Mesothelial cell of epicardium (in vitro differentiated cells): ENCODE measurements around the gene SPATC1L. TPM values are rescaled to one million over a fixed set of nuclear protein-coding genes. Genes with fewer than 3 reads are reported as not detected.

Experiments used
- DNase-seq, 2 experiments: peaks; one replicate each; pipeline ENCODE4 v3.0.0; 2021; ENCODE audit warnings: low spot score in 2 of 2; ENCODE audit not compliant: unreplicated experiment in 2 of 2
- H3K27ac Mint-ChIP-seq: 2 replicates; pipeline ENCODE4 v1.8.0; 2021; ENCODE audit warnings: mixed read lengths
- H3K27me3 Mint-ChIP-seq: 2 replicates; pipeline ENCODE4 v1.8.0; 2021; ENCODE audit warnings: low read depth, mixed read lengths
- H3K36me3 Mint-ChIP-seq: 2 replicates; pipeline ENCODE4 v1.8.0; 2021; ENCODE audit warnings: mixed read lengths
- H3K4me1 Mint-ChIP-seq: 2 replicates; pipeline ENCODE4 v1.8.0; 2021; ENCODE audit warnings: mixed read lengths
- H3K4me3 Mint-ChIP-seq: 2 replicates; pipeline ENCODE4 v1.8.0; 2021; ENCODE audit warnings: mild to moderate bottlenecking, moderate library complexity, mixed read lengths
- H3K9me3 Mint-ChIP-seq: 2 replicates; pipeline ENCODE4 v1.8.0; 2021; ENCODE audit warnings: mixed read lengths
- CTCF ChIP-seq: fragments of 200-600 bp; sonication (generic); IDR thresholded peaks from one replicate; pipeline ENCODE4 v1.5.0; 2021; ENCODE audit warnings: antibody characterized with exemption; ENCODE audit not compliant: unreplicated experiment
- total RNA-seq: library from RNA; stranded (reverse); gene quantifications from 3 replicates; pipeline ENCODE4 v1.2.1, GENCODE V29; 2021

SPATC1L gene
- total RNA-seq, 1 donor from 2014 or later: 28.1 TPM

GRCh38 chr21:46211786-46212720 is 27.8 kb upstream of the SPATC1L start:
- no peak for DNase-seq
- Mint-ChIP-seq H3K4me3 (no peak overlapping the region), H3K36me3 (peaks cover 13% of the 10 kb centered on the region), H3K27ac (no peak overlapping the region), H3K4me1 (no peaks in the 10 kb centered on the region), H3K27me3 (no peaks in the 10 kb centered on the region), H3K9me3 (no peaks in the 10 kb centered on the region)
- no peak for TF ChIP-seq CTCF

DNA sequence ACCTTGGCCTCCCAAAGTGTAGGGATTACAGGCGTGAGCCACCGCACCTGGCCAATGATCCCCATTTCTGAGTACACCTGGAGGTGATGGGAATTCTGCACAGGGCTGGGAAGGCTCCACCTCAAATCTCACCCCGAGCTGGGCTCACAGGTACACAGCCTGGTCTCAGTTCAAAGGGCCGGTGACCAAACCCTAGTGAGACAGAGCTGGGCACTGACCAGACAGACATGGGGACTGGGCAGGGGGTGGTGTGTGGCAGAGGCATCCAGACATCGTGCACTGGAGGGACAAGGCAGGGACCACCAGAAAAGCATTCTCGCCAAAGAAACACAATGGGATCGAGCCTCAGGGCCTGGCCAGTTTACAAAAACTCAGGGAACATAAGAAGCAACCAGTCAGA is 27.1 kb upstream of the SPATC1L start:
- Mint-ChIP-seq H3K36me3 (peaks cover 13% of the 10 kb centered on the region), H3K4me3 (no peak overlapping the region), H3K27ac (no peak overlapping the region), H3K4me1 (no peaks in the 10 kb centered on the region), H3K9me3 (no peaks in the 10 kb centered on the region), H3K27me3 (no peaks in the 10 kb centered on the region)
- DNase-seq: no peak
- no peak for TF ChIP-seq CTCF

DNA sequence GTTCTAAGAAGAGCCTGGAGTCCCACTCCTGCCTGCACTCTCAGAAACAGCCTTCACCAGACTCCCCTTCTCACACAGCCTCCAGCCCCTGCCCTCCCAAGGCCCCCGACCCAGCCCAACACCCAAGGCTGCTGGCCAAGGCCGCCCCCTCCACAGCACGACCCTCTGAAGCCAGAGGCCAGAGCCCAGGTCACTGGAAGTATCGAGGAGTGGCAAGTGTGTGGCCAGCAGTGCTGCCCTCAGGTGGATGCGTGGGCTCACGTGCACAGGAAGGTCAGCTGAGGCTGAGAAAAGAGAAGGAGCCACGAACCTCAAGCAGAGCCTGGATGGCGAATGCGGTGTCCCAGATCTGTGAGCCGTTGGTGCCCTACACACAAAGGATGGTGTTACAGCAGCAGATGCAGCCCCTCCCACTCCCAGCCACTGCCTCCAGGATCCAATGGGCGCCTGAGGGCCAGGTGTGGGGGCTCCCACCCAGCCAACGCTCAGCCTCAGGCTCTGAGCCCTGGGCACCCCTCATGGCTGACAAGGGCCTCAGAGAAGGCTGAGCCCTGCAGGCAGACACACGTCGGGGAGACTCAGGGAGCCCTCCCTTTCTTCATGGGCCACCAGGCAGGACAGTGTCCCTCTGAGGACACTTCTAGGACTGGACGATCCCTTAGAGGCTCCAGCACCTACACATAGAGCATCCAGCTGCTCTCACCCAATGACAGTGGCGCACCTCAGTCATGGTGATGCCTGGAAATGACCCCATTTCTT is 26.3 kb upstream of the SPATC1L start:
- no peak overlapping the region for H3K27ac Mint-ChIP-seq
- H3K27me3 Mint-ChIP-seq: no peaks in the 10 kb centered on the region

DNA sequence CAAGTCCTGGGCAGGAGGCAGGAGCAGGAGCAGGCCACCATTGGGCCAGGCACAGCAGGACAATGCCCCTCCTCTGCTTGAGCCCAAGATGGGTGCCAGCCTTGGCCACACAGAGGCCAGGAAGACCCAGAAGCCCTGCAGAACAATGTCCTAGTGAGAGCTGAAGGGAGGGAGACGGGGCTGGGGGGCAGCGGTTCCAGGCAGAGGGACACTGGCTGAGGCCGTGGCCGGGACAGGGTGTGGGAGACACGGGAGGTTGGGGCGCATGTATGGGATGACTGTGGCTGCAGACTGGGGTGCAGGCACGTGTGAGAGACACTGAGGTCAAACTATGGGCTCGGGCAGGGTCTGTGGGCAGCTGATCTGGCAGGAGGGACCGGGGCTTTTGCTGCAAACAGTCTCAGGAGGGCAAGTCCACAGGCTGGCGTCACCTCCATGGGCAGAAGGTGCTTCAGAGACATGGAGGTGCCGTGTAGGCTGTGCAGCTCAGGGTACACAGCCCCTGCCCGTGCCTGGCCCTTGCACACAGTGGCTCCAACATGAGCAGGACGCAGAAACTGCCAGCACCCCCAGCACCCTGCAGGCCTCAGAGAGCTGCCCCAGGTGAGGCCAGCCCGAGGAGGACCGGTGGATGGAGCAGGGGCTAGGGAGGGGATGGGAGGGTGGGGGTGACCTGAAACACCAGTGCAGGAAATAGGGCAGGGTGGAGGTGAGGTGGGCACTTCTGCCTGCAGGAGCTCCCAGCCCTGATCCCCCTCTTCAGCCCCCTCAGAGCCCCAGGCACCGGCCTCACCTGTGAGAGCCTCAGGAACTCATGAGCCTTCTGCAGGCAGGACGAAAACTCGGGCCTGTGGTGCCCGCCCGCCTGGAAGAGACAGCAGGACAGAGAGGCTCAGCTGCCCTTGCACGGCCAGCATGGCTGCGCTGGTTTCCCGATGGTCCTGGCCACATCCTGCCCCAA is 24.8 kb upstream of the SPATC1L start:
- H3K36me3 Mint-ChIP-seq: peaks cover 24% of the 10 kb centered on the region
- TF ChIP-seq CTCF: no peak
- DNase-seq: no peak
- H3K9me3 Mint-ChIP-seq: no peaks in the 10 kb centered on the region
- no peak overlapping the region for H3K4me3 Mint-ChIP-seq
- H3K27ac Mint-ChIP-seq: no peak overlapping the region
- no peaks in the 10 kb centered on the region for H3K27me3 Mint-ChIP-seq
- no peaks in the 10 kb centered on the region for H3K4me1 Mint-ChIP-seq

More for the DNA sequence above, 26.3 kb upstream of the SPATC1L start:
- DNase-seq: no peak
- Mint-ChIP-seq H3K36me3 (peaks cover 14% of the 10 kb centered on the region), H3K4me1 (no peaks in the 10 kb centered on the region), H3K4me3 (no peak overlapping the region), H3K9me3 (no peaks in the 10 kb centered on the region)
- no peak for TF ChIP-seq CTCF

DNA sequence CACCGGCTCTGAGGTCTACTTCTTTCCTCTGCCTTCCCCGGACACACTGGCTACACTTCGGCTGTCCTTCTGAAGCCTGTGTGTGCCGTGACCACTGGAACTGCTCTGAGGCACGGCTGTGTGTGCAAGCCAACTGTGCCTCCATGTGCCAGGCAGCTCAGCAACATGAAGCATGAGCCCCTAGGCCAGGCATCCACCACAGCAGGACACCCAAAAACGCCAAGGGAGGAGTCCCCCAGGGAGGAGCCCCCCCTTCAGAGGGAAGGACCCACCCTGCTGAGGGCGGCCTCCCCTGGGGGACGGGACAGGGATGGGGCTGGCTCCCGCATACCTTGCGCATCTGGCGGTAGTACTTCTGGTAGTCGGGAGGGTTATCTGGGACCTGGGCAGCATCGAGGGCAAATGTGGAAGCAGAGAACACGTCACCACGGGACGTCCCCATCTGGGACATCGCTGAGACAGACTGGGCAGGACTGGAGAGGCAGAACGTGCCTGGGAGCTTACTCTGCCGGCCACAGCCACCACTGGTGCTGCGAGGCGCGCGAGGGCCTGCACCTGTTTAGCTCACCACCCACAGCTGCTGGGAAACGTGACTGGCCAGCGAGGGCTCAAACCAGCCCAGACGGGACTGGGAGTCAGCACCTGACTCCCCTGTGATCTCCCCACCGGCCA is 23.8 kb upstream of the SPATC1L start:
- Mint-ChIP-seq H3K9me3 (no peaks in the 10 kb centered on the region), H3K4me3 (no peak overlapping the region), H3K4me1 (no peaks in the 10 kb centered on the region), H3K27me3 (no peaks in the 10 kb centered on the region), H3K27ac (no peak overlapping the region), H3K36me3 (peaks cover 26% of the 10 kb centered on the region)
- TF ChIP-seq CTCF: no peak
- DNase-seq: no peak
